Measurements from ENCODE around the gene DHRS11. TPM values are rescaled to one million over a fixed set of nuclear protein-coding genes. Genes with fewer than 3 reads are reported as not detected.

Gene DHRS11
- 11.8 TPM for total RNA-seq (2021; ENCODE audit: unreplicated experiment)
- polyA plus RNA-seq (2012; ENCODE audit: insufficient read length): 10.1 TPM
- Bru-seq, nascent RNA: percentile 66 among the genes with signal in this experiment
- percentile 79 among the genes with signal in this experiment for BruChase-seq, experiment 1, labeled RNA remaining after a 2-hour chase
- BruChase-seq, experiment 2, labeled RNA remaining after a 6-hour chase: percentile 74 among the genes with signal in this experiment
- long read RNA-seq, full-length matches to known transcripts: 3 of 11 reads
- long read RNA-seq, partial matches to known transcripts: 0 of 11 reads
- long read RNA-seq, other reads (novel, unspliced or antisense): 8 of 11 reads

GRCh38 chr17:36591434-36592315 lies at the start of gene DHRS11:
Gene DHRS11 (plus strand): TSS chr17:36591879. CDS start chr17:36592010, 131 bp downstream.
- intact Hi-C loops (cut with micrococcal nuclease; ENCODE audit: unreplicated experiment): no loop called here

DNA sequence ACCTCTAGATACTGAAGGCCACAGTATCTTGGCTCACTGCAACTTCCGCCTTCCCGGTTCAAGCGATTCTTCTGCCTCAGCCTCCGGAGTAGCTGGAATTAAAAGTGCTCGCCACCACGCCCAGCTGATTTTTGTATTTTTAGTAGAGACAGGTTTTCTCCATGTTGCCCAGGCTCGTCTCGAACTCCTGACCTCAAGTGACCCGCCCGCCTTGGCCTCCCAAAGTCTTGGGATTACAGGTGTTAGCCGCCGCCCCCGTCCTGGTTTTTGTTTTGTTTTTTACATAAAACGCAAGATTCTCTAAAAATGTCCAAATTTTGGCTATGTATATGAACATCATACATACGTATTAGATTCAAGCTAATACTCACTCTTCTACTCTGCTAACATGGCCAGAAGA lies 48.9 kb upstream of the DHRS11 start:
- TF ChIP-seq, protein P1, sequence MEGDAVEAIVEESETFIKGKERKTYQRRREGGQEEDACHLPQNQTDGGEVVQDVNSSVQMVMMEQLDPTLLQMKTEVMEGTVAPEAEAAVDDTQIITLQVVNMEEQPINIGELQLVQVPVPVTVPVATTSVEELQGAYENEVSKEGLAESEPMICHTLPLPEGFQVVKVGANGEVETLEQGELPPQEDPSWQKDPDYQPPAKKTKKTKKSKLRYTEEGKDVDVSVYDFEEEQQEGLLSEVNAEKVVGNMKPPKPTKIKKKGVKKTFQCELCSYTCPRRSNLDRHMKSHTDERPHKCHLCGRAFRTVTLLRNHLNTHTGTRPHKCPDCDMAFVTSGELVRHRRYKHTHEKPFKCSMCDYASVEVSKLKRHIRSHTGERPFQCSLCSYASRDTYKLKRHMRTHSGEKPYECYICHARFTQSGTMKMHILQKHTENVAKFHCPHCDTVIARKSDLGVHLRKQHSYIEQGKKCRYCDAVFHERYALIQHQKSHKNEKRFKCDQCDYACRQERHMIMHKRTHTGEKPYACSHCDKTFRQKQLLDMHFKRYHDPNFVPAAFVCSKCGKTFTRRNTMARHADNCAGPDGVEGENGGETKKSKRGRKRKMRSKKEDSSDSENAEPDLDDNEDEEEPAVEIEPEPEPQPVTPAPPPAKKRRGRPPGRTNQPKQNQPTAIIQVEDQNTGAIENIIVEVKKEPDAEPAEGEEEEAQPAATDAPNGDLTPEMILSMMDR (IDR thresholded peaks at IDR 0.05): no peak
- TF ChIP-seq TCF7L2 (IDR thresholded peaks at IDR 0.05; ENCODE audit: low read depth, low read length) (no peak), SIN3A (IDR thresholded peaks at IDR 0.05; ENCODE audit: borderline replicate concordance, insufficient read depth, low read depth, low read length) (no peak), POLR2AphosphoS5 (IDR thresholded peaks at IDR 0.05; ENCODE audit: low read depth, low read length) (no peak)
- TF ChIP-seq, protein P2, sequence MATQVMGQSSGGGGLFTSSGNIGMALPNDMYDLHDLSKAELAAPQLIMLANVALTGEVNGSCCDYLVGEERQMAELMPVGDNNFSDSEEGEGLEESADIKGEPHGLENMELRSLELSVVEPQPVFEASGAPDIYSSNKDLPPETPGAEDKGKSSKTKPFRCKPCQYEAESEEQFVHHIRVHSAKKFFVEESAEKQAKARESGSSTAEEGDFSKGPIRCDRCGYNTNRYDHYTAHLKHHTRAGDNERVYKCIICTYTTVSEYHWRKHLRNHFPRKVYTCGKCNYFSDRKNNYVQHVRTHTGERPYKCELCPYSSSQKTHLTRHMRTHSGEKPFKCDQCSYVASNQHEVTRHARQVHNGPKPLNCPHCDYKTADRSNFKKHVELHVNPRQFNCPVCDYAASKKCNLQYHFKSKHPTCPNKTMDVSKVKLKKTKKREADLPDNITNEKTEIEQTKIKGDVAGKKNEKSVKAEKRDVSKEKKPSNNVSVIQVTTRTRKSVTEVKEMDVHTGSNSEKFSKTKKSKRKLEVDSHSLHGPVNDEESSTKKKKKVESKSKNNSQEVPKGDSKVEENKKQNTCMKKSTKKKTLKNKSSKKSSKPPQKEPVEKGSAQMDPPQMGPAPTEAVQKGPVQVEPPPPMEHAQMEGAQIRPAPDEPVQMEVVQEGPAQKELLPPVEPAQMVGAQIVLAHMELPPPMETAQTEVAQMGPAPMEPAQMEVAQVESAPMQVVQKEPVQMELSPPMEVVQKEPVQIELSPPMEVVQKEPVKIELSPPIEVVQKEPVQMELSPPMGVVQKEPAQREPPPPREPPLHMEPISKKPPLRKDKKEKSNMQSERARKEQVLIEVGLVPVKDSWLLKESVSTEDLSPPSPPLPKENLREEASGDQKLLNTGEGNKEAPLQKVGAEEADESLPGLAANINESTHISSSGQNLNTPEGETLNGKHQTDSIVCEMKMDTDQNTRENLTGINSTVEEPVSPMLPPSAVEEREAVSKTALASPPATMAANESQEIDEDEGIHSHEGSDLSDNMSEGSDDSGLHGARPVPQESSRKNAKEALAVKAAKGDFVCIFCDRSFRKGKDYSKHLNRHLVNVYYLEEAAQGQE (IDR thresholded peaks at IDR 0.05; ENCODE audit: insufficient read depth in 1 of 2, low read depth in 2 of 2, low read length in 1 of 2): no peak
- Histone ChIP-seq H3K36me3 (ENCODE audit: control insufficient read depth, insufficient read depth, low read length) (peaks cover 13% of the 10 kb centered on the region), H3K4me3 (ENCODE audit: low read depth in 2 of 2, low read length in 2 of 2) (no peak overlapping the region), H3K27ac (ENCODE audit: low read length) (no peak overlapping the region), H3K27me3 (ENCODE audit: control insufficient read depth, insufficient read depth, low read length) (no peaks in the 10 kb centered on the region), H3K4me1 (ENCODE audit: control insufficient read depth, insufficient read depth, low read length) (peaks cover 8% of the 10 kb centered on the region), H3K9me3 (ENCODE audit: control insufficient read depth, insufficient read depth, low read depth, low read length) (no peaks in the 10 kb centered on the region)
- POLR2A ChIA-PET: interaction anchor here (0.6 kb wide), 1 partner anchor 437 kb away, joined by 5 read pairs; no protein-coding TSS in a partner anchor
- DNase-seq (ENCODE audit: low read depth, low spot score) (no peak), ATAC-seq (no peak)
- BruUV-seq (replicated peaks): no TSS peak
- intact Hi-C loops (cut with micrococcal nuclease; ENCODE audit: unreplicated experiment) (no loop called here), in situ Hi-C loops (cut with HindIII; ENCODE audit: low pct_unique_long_range_greater_than_20kb, low sequenced_read_pairs) (no loop called here)
- CTCF ChIA-PET: no interaction called here

More at GRCh38 chr17:36591434-36592315, at the start of gene DHRS11:
- Histone ChIP-seq H3K4me1 (ENCODE audit: control insufficient read depth, insufficient read depth, low read length) (no peaks in the 10 kb centered on the region), H3K9me3 (ENCODE audit: control insufficient read depth, insufficient read depth, low read depth, low read length) (no peaks in the 10 kb centered on the region), H3K27me3 (ENCODE audit: control insufficient read depth, insufficient read depth, low read length) (no peaks in the 10 kb centered on the region), H3K27ac (ENCODE audit: low read length) (peak within 1 kb of the TSS; percentile 77), H3K4me3 (ENCODE audit: low read depth in 2 of 2, low read length in 2 of 2) (peak within 1 kb of the TSS; percentile 61 to 65), H3K36me3 (ENCODE audit: control insufficient read depth, insufficient read depth, low read length) (peaks cover 2% of the 10 kb centered on the region)
- BruUV-seq (replicated peaks): no TSS peak
- POLR2A ChIA-PET: no interaction called here
- peak; percentile 99 for ATAC-seq
- TF ChIP-seq POLR2AphosphoS5 (IDR thresholded peaks at IDR 0.05; ENCODE audit: low read depth, low read length): peak; percentile 77
- TF ChIP-seq, protein P1 (IDR thresholded peaks at IDR 0.05): no peak
- peak; percentile 51; the same call in 1 of the 2 replicates for TF ChIP-seq SIN3A (IDR thresholded peaks at IDR 0.05; ENCODE audit: borderline replicate concordance, insufficient read depth, low read depth, low read length)
- CTCF ChIA-PET: no interaction called here
- in situ Hi-C loops (cut with HindIII; ENCODE audit: low pct_unique_long_range_greater_than_20kb, low sequenced_read_pairs): no loop called here
- no peak for DNase-seq (ENCODE audit: low read depth, low spot score)

Measured in Panc1 (cell line).